ENCODE measurements around the gene ACP6. TPM values are rescaled to one million over a fixed set of nuclear protein-coding genes. Genes with fewer than 3 reads are reported as not detected.

ACP6 gene
- total RNA-seq, 1 donor from 2014 or later = 21.8 TPM

DNA sequence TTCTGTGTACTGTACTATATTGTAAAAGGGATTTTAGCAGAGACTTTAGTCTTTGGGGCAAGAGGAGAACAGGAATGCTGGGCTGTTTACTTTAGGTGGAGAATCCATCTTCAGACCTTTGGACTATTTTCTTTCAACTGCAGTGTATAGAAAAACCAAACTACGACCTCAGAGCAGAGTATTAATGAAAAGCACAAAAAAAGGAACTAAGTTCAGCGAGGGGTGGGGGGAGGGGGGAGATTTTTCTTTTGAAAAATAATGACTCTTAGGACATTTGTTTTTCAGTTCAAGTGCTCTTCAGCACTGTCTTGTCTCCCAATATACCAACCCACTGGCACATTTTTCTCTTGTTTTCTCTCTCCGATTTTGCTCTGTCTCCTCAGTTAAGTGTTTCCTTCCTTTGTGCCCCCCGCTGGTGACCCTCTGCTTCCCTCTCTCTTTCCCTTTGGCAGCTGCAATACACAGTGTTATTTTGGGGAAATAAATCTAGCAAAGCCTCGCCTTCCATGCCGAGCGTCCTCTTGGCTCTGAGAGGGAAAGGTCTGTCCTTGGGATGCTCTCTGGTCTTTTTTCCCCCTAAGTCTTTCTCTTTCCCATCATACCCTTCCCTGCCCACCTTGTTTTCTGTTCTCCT, 44.8 kb downstream of the ACP6 start:
- H3K27me3 Mint-ChIP-seq (ENCODE audit: low read depth) = no peaks in the 10 kb centered on the region
- H3K4me1 Mint-ChIP-seq = peaks cover 12% of the 10 kb centered on the region
- no peak for DNase-seq (ENCODE audit: low read depth, low spot score)
- H3K27ac Mint-ChIP-seq (ENCODE audit: unreplicated experiment) = no peak overlapping the region
- no peaks in the 10 kb centered on the region for H3K9me3 Mint-ChIP-seq
- TF ChIP-seq, protein P1, sequence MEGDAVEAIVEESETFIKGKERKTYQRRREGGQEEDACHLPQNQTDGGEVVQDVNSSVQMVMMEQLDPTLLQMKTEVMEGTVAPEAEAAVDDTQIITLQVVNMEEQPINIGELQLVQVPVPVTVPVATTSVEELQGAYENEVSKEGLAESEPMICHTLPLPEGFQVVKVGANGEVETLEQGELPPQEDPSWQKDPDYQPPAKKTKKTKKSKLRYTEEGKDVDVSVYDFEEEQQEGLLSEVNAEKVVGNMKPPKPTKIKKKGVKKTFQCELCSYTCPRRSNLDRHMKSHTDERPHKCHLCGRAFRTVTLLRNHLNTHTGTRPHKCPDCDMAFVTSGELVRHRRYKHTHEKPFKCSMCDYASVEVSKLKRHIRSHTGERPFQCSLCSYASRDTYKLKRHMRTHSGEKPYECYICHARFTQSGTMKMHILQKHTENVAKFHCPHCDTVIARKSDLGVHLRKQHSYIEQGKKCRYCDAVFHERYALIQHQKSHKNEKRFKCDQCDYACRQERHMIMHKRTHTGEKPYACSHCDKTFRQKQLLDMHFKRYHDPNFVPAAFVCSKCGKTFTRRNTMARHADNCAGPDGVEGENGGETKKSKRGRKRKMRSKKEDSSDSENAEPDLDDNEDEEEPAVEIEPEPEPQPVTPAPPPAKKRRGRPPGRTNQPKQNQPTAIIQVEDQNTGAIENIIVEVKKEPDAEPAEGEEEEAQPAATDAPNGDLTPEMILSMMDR (conservative IDR thresholded peaks at IDR 0.05) = no peak
- no peak overlapping the region for H3K4me3 Mint-ChIP-seq
- peaks cover 10% of the 10 kb centered on the region for H3K36me3 Mint-ChIP-seq (ENCODE audit: low read depth)

DNA sequence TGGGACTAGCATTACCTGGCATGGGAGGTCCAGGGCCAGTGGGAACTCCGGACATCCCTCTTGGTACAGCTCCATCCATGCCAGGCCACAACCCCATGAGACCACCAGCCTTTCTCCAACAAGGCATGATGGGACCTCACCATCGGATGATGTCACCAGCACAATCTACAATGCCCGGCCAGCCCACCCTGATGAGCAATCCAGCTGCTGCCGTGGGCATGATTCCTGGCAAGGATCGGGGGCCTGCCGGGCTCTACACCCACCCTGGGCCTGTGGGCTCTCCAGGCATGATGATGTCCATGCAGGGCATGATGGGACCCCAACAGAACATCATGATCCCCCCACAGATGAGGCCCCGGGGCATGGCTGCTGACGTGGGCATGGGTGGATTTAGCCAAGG, 45.8 kb downstream of the ACP6 start:
- H3K27ac Mint-ChIP-seq (ENCODE audit: unreplicated experiment) = no peak overlapping the region
- no peaks in the 10 kb centered on the region for H3K27me3 Mint-ChIP-seq (ENCODE audit: low read depth)

DNA sequence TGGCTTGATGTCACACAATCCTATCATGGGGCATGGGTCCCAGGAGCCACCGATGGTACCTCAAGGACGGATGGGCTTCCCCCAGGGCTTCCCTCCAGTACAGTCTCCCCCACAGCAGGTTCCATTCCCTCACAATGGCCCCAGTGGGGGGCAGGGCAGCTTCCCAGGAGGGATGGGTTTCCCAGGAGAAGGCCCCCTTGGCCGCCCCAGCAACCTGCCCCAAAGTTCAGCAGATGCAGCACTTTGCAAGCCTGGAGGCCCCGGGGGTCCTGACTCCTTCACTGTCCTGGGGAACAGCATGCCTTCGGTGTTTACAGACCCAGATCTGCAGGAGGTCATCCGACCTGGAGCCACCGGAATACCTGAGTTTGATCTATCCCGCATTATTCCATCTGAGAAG, 46.3 kb downstream of the ACP6 start:
- H3K36me3 Mint-ChIP-seq (ENCODE audit: low read depth) = peaks cover 10% of the 10 kb centered on the region
- no peak for DNase-seq (ENCODE audit: low read depth, low spot score)
- H3K27me3 Mint-ChIP-seq (ENCODE audit: low read depth) = no peaks in the 10 kb centered on the region
- no peak overlapping the region for H3K27ac Mint-ChIP-seq (ENCODE audit: unreplicated experiment)
- H3K4me1 Mint-ChIP-seq = peaks cover 12% of the 10 kb centered on the region
- H3K4me3 Mint-ChIP-seq = no peak overlapping the region
- TF ChIP-seq, protein P1 (conservative IDR thresholded peaks at IDR 0.05) = no peak
- no peaks in the 10 kb centered on the region for H3K9me3 Mint-ChIP-seq

More for the DNA sequence above, 45.8 kb downstream of the ACP6 start:
- Mint-ChIP-seq H3K9me3 (no peaks in the 10 kb centered on the region), H3K4me3 (no peak overlapping the region), H3K4me1 (peaks cover 12% of the 10 kb centered on the region), H3K36me3 (ENCODE audit: low read depth) (peaks cover 10% of the 10 kb centered on the region)
- TF ChIP-seq, protein P1 (conservative IDR thresholded peaks at IDR 0.05) = no peak
- no peak for DNase-seq (ENCODE audit: low read depth, low spot score)

DNA sequence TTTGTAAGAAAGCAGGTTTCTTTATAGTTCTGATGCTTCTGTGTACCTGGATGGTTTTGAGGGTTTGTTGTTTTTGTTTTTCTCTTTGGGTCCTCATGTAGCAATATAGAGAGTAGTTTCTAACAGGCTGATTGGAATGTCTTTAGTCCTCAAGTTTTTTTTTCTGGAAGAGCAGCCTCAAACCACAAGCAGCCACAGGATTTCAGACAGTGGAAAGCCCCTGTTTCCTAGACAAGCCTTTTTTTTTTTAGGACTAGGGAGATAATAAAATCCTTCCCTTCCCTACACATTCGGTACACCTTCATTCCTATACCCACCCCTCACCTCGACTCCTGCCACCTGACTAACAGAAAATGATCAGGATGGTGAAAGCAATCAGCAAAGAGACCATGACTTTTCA, 47.6 kb downstream of the ACP6 start:
- Mint-ChIP-seq H3K4me1 (peaks cover 12% of the 10 kb centered on the region), H3K27me3 (ENCODE audit: low read depth) (no peaks in the 10 kb centered on the region), H3K27ac (ENCODE audit: unreplicated experiment) (peak overlapping the region; percentile 45), H3K4me3 (no peak overlapping the region), H3K9me3 (no peaks in the 10 kb centered on the region), H3K36me3 (ENCODE audit: low read depth) (peaks cover 19% of the 10 kb centered on the region)
- TF ChIP-seq, protein P1 (conservative IDR thresholded peaks at IDR 0.05) = no peak
- DNase-seq (ENCODE audit: low read depth, low spot score) = no peak

DNA sequence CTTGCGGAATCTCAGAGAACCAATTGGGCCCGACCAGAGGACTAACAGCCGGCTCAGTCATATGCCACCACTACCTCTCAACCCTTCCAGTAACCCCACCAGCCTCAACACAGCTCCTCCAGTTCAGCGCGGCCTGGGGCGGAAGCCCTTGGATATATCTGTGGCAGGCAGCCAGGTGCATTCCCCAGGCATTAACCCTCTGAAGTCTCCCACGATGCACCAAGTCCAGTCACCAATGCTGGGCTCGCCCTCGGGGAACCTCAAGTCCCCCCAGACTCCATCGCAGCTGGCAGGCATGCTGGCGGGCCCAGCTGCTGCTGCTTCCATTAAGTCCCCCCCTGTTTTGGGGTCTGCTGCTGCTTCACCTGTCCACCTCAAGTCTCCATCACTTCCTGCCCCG, 49.8 kb downstream of the ACP6 start:
- H3K4me3 Mint-ChIP-seq = peak overlapping the region; percentile 10

More for the DNA sequence above, 49.8 kb downstream of the ACP6 start:
- Mint-ChIP-seq H3K9me3 (no peaks in the 10 kb centered on the region), H3K27me3 (ENCODE audit: low read depth) (no peaks in the 10 kb centered on the region), H3K4me1 (peaks cover 6% of the 10 kb centered on the region), H3K36me3 (ENCODE audit: low read depth) (peaks cover 29% of the 10 kb centered on the region), H3K27ac (ENCODE audit: unreplicated experiment) (peak overlapping the region; percentile 92)
- DNase-seq (ENCODE audit: low read depth, low spot score) = no peak
- TF ChIP-seq, protein P1 (conservative IDR thresholded peaks at IDR 0.05) = no peak

All from neural crest cell (in vitro differentiated cells).